ENCODE measurements around the gene C6orf47.

C6orf47 gene

DNA sequence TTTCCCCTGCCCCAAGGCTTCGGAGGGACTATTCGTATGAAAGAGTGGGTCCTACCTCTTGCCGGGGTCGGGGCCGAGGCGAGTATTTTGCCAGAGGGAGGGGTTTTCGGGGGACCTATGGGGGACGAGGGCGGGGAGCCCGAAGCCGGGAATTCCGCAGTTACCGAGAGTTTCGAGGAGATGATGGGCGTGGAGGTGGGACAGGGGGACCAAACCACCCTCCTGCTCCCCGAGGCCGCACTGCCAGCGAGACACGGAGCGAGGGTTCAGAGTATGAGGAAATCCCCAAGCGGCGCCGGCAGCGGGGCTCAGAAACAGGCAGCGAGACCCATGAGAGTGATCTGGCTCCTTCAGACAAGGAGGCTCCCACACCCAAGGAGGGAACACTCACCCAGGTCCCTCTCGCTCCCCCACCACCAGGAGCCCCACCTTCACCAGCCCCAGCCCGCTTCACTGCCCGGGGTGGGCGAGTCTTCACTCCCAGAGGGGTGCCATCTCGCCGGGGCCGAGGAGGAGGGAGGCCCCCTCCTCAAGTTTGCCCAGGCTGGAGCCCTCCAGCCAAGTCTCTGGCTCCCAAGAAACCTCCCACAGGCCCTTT lies 28.8 kb downstream of the C6orf47 start:
- peaks cover 100% of the 10 kb centered on the region in 11 experiments for H3K36me3 ChIP-seq
- H3K4me3 ChIP-seq, result no peak overlapping the region
- H3K9me3 ChIP-seq (replicated peaks in 1 of 11), result no peaks in the 10 kb centered on the region
- no peak for TF ChIP-seq Cebpa-rat (IDR thresholded peaks at IDR 0.05)
- H3K27me3 ChIP-seq, result no peaks in the 10 kb centered on the region
- peak overlapping the region in 6 of 11 experiments; percentile 1 to 48 (median 34); a peak in 6 of 22 replicates for H3K9ac ChIP-seq
- H3K4me1 ChIP-seq, result peaks cover 0 to 4% (median 0%) of the 10 kb centered on the region in 10 experiments; a peak in 2 of 20 replicates
- H3K4me2 ChIP-seq, result no peak overlapping the region
- H3K27ac ChIP-seq, result no peak overlapping the region; a peak in 1 of 22 replicates
- peaks cover 67 to 100% (median 99%) of the 10 kb centered on the region in 11 experiments; a peak in 21 of 22 replicates for H4K20me1 ChIP-seq

DNA sequence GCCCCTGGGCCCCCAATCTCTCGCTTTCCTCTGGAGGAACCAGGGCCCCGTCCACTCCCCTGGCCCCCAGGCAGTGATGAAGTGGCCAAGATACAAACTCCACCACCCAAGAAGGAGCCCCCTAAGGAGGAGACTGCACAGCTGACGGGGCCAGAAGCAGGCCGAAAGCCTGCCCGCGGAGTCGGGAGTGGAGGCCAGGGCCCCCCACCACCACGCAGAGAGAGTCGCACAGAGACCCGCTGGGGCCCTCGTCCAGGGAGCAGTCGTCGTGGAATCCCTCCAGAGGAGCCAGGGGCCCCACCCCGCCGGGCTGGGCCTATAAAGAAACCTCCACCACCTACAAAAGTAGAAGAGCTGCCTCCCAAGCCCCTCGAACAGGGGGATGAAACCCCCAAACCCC lies 29.4 kb downstream of the C6orf47 start:
- Histone ChIP-seq H3K36me3 (peaks cover 100% of the 10 kb centered on the region in 11 experiments), H3K27ac (no peak overlapping the region)
- TF ChIP-seq Cebpa-rat (IDR thresholded peaks at IDR 0.05), result no peak

DNA sequence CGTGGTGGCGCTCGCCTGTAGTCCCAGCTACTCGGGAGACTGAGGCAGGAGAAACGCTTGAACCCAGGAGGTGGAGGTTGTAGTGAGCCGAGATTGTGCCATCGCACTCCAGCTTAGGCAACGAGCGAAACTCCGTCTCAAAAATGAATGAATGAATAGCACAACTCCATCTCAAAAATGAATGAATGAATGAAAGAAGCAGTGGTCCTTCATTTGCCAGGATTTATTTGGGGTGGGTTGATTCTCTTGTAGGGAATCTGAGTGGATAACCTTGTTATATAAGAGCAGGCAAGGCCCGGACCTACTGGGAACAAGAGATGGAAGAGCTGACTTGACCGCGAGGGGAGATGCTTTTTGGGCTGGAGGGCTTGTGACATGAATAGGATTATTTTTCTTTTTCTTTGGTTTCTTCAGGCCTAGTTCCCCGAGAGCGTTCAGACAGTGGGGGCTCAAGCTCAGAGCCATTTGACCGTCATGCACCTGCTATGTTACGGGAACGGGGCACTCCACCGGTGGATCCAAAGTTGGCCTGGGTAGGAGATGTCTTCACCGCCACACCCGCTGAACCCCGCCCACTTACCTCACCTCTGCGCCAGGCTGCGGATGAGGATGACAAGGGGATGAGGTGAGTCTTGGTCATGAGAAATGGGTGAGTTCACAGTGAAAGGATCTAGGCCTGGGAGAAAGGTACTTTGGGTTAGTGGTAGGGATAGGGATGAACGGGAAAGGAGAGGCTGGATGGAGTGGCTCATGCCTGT lies 30.2 kb downstream of the C6orf47 start:
- Histone ChIP-seq H3K9me3 (replicated peaks in 1 of 11) (no peaks in the 10 kb centered on the region), H3K27me3 (no peaks in the 10 kb centered on the region), H4K20me1 (peaks cover 63 to 100% (median 99%) of the 10 kb centered on the region in 11 experiments; a peak in 21 of 22 replicates), H3K4me3 (no peak overlapping the region), H3K4me1 (no peaks in the 10 kb centered on the region), H3K9ac (peak overlapping the region in 2 of 11 experiments; percentile 15 to 29; a peak in 2 of 22 replicates), H3K4me2 (no peak overlapping the region), H3K27ac (no peak overlapping the region), H3K36me3 (peaks cover 100% of the 10 kb centered on the region in 11 experiments)
- TF ChIP-seq Cebpa-rat (IDR thresholded peaks at IDR 0.05), result no peak

More for the DNA sequence above, 29.4 kb downstream of the C6orf47 start:
- Histone ChIP-seq H4K20me1 (peaks cover 66 to 100% (median 99%) of the 10 kb centered on the region in 11 experiments; a peak in 21 of 22 replicates), H3K4me1 (no peaks in the 10 kb centered on the region), H3K4me2 (no peak overlapping the region), H3K27me3 (no peaks in the 10 kb centered on the region), H3K4me3 (no peak overlapping the region), H3K9ac (peak overlapping the region in 3 of 11 experiments; percentile 15 to 29 (median 22); a peak in 2 of 22 replicates), H3K9me3 (replicated peaks in 1 of 11) (no peaks in the 10 kb centered on the region)

DNA sequence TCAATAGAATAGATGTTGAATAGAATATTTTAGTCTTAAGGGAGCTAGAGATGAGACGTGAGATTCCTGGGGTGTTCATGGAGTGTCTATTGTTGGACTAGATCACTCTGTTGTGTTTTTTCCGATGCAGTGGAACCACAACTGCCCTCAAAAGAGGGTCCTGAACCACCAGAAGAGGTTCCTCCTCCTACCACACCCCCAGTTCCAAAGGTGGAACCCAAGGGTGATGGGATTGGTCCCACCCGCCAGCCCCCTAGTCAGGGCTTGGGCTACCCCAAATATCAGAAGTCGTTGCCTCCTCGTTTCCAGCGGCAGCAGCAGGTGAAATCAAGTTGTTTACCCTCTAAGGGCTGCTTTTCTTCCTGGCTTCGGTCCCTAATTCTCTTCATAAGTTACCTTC lies 31.6 kb downstream of the C6orf47 start:
- peaks cover 100% of the 10 kb centered on the region in 11 experiments for H3K36me3 ChIP-seq
- TF ChIP-seq Cebpa-rat (IDR thresholded peaks at IDR 0.05), result no peak

DNA sequence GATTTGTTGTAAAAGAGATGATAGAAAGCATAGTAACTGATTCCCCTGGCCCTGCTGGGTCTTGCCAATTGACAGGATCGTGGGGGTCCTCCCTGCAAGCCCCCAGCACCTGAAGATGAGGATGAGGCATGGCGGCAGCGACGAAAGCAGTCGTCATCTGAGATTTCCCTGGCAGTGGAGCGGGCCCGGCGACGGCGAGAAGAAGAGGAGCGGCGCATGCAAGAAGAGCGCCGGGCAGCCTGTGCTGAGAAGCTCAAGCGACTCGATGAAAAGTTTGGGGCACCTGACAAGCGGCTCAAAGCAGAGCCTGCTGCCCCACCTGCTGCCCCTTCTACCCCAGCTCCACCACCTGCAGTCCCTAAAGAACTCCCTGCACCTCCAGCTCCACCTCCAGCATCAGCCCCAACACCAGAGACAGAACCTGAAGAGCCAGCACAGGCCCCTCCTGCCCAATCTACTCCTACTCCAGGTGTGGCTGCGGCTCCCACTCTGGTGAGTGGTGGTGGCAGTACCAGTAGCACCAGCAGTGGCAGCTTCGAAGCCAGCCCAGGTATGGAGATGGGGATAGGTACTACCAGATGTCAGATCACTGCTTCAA lies 32.8 kb downstream of the C6orf47 start:
- Histone ChIP-seq H3K9me3 (replicated peaks in 1 of 11) (no peaks in the 10 kb centered on the region), H3K27me3 (no peaks in the 10 kb centered on the region), H4K20me1 (peaks cover 65 to 100% (median 100%) of the 10 kb centered on the region in 11 experiments; a peak in 21 of 22 replicates), H3K4me3 (no peak overlapping the region), H3K4me2 (no peak overlapping the region), H3K27ac (no peak overlapping the region), H3K4me1 (peaks cover 0 to 15% (median 3%) of the 10 kb centered on the region in 10 experiments; a peak in 17 of 20 replicates), H3K36me3 (peaks cover 95 to 100% (median 100%) of the 10 kb centered on the region in 11 experiments), H3K9ac (peak overlapping the region in 1 of 11 experiments; percentile 9; a peak in 1 of 22 replicates)
- no peak for TF ChIP-seq Cebpa-rat (IDR thresholded peaks at IDR 0.05)

More for the DNA sequence above, 31.6 kb downstream of the C6orf47 start:
- Histone ChIP-seq H4K20me1 (peaks cover 64 to 100% (median 99%) of the 10 kb centered on the region in 11 experiments; a peak in 21 of 22 replicates), H3K27me3 (no peaks in the 10 kb centered on the region), H3K4me1 (peaks cover 0 to 3% (median 0%) of the 10 kb centered on the region in 10 experiments; a peak in 1 of 20 replicates), H3K9ac (no peak overlapping the region), H3K27ac (no peak overlapping the region), H3K9me3 (replicated peaks in 1 of 11) (no peaks in the 10 kb centered on the region), H3K4me2 (no peak overlapping the region), H3K4me3 (no peak overlapping the region)

DNA sequence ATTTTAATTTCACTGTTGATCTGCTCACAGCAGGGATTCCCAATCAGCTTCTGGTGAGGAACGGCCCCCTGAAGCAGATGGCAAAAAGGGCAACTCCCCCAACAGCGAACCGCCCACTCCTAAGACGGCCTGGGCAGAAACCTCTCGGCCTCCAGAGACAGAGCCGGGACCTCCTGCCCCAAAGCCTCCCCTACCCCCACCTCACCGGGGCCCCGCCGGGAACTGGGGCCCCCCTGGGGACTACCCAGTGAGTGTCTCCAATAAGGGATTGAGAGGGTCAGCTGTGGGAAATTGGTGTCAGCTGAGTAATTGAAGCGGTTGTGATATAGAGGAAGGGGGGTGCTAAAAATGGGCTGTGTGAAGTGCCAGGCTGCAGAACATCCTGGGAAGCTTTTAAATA lies 33.6 kb downstream of the C6orf47 start:
- H3K4me2 ChIP-seq, result no peak overlapping the region
- H3K27ac ChIP-seq, result no peak overlapping the region
- peaks cover 8 to 24% (median 11%) of the 10 kb centered on the region in 10 experiments for H3K4me1 ChIP-seq
- no peaks in the 10 kb centered on the region for H3K27me3 ChIP-seq
- H3K36me3 ChIP-seq, result peaks cover 90 to 100% (median 100%) of the 10 kb centered on the region in 11 experiments
- no peaks in the 10 kb centered on the region for H3K9me3 ChIP-seq (replicated peaks in 1 of 11)
- H3K9ac ChIP-seq, result peak overlapping the region in 6 of 11 experiments; percentile 12 to 32 (median 23); a peak in 6 of 22 replicates
- H3K4me3 ChIP-seq, result no peak overlapping the region
- peaks cover 68 to 100% (median 100%) of the 10 kb centered on the region in 11 experiments; a peak in 21 of 22 replicates for H4K20me1 ChIP-seq
- TF ChIP-seq Cebpa-rat (IDR thresholded peaks at IDR 0.05), result no peak

DNA sequence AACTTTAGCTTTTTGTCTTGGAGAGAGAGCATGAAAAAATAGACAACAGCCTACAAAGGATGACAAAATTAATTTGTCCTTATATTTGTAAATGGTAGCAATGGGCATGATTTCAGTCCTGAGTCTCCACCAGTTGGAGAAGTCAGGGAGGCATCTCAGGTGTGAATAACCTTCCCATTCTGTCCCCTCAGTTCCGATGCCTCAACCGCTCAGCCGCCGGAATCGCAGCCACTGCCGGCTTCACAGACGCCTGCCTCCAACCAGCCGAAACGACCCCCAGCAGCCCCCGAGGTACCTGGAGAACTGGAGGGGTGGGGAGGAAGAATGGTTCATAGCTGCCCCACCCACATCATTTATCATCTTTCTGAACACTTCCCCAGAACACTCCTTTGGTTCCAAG lies 36.5 kb downstream of the C6orf47 start:
- TF ChIP-seq Cebpa-rat (IDR thresholded peaks at IDR 0.05), result no peak
- peaks cover 61 to 77% (median 76%) of the 10 kb centered on the region in 11 experiments for H3K36me3 ChIP-seq
- peak overlapping the region in 2 of 11 experiments; percentile 15 to 18; a peak in 2 of 22 replicates for H3K9ac ChIP-seq
- H3K9me3 ChIP-seq (replicated peaks in 1 of 11), result no peaks in the 10 kb centered on the region
- no peak overlapping the region for H3K27ac ChIP-seq
- no peaks in the 10 kb centered on the region for H3K27me3 ChIP-seq
- H3K4me3 ChIP-seq, result no peak overlapping the region
- H3K4me1 ChIP-seq, result peaks cover 17 to 34% (median 23%) of the 10 kb centered on the region in 10 experiments
- no peak overlapping the region for H3K4me2 ChIP-seq
- peaks cover 52 to 83% (median 76%) of the 10 kb centered on the region in 11 experiments; a peak in 21 of 22 replicates for H4K20me1 ChIP-seq

DNA sequence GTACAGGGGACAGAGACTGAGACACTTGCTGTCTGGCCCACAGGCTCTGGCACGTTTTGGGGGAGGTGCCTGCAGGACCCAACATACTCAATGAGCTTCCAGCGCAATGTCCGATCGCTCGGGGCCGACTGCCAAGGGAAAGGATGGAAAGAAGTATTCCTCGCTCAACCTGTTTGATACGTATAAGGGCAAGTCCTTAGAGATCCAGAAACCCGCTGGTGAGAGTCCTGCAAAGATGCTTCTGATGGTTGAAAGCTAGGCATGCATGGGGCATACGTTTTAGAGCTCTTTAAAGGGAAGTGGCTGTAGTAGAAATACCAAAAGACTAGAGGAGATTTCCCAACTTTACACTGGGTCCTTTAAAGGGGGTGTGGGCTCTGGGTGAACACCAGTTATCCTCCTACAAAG lies 37.9 kb downstream of the C6orf47 start:
- Histone ChIP-seq H3K4me2 (peak overlapping the region; percentile 93 to 100 (median 96)), H3K4me3 (peak overlapping the region; percentile 89 to 99 (median 96); a peak in 17 of 20 replicates), H3K9ac (peak overlapping the region; percentile 94 to 99 (median 99); a peak in 21 of 22 replicates), H3K36me3 (peaks cover 47 to 63% (median 62%) of the 10 kb centered on the region in 11 experiments), H3K27ac (peak overlapping the region in 6 of 11 experiments; percentile 96 to 99 (median 98); a peak in 5 of 22 replicates), H3K27me3 (no peaks in the 10 kb centered on the region), H4K20me1 (peaks cover 38 to 69% (median 62%) of the 10 kb centered on the region in 11 experiments; a peak in 20 of 22 replicates), H3K9me3 (replicated peaks in 1 of 11) (no peaks in the 10 kb centered on the region), H3K4me1 (peaks cover 17 to 45% (median 23%) of the 10 kb centered on the region in 10 experiments)
- TF ChIP-seq Cebpa-rat (IDR thresholded peaks at IDR 0.05), result no peak
